Panc1 (cell line): ENCODE measurements around the gene KRT85. TPM values are rescaled to one million over a fixed set of nuclear protein-coding genes. Genes with fewer than 3 reads are reported as not detected.

Source experiments
- ATAC-seq: fragments of 200-7000 bp; cut with Tn5 transposase; 2 replicates; pipeline ENCODE4 v1.9.1; 2020; ENCODE audit warnings: mild to moderate bottlenecking, moderate library complexity
- BruUV-seq: library from RNA; stranded (reverse); fragments of 400-500 nt; replicated peaks from 2 replicates; lab custom pipeline; 2021; lab: Mats Ljungman, UMichigan
- CTCF ChIA-PET: fragments of 300-600 bp; sonication (Branson Sonifier 250); formaldehyde crosslinking; loops from one replicate; lab custom pipeline; 2022; ENCODE audit warnings: antibody characterized with exemption; lab: Charles Lee
- POLR2A ChIA-PET: fragments of 300-600 bp; sonication (Branson Sonifier 250); formaldehyde crosslinking; loops from one replicate; lab custom pipeline; 2022; ENCODE audit warnings: antibody characterized with exemption; lab: Charles Lee
- DNase-seq: peaks from one replicate; pipeline ENCODE4 v3.0.0-alpha.2; 2010; ENCODE audit warnings: low read depth, low spot score
- H3K27ac ChIP-seq: 2 replicates; pipeline ENCODE4 v1.5.1; 2011; ENCODE audit warnings: mild to moderate bottlenecking, low read length, inconsistent platforms
- H3K27me3 ChIP-seq: fragments of 200-500 bp; sonication (Bioruptor generic); 2 replicates; pipeline ENCODE4 v1.6.0; 2014; ENCODE audit warnings: low read length, inconsistent platforms; ENCODE audit not compliant: control insufficient read depth, insufficient read depth
- H3K36me3 ChIP-seq: fragments of 200-500 bp; sonication (Bioruptor generic); 2 replicates; pipeline ENCODE4 v1.5.1; 2014; ENCODE audit warnings: inconsistent platforms, mild to moderate bottlenecking, low read length, moderate library complexity; ENCODE audit not compliant: control insufficient read depth, insufficient read depth
- H3K4me1 ChIP-seq: 2 replicates; pipeline ENCODE4 v1.5.1; 2011; ENCODE audit warnings: inconsistent platforms, mild to moderate bottlenecking, low read length, moderate library complexity; ENCODE audit not compliant: control insufficient read depth, insufficient read depth
- H3K4me3 ChIP-seq, 2 experiments: 2 replicates each; pipeline ENCODE4 v1.5.1; 2011 to 2012; ENCODE audit warnings: low read depth in 2 of 2, low read length in 2 of 2, mild to moderate bottlenecking in 2 of 2, inconsistent platforms in 1 of 2, moderate library complexity in 1 of 2
- H3K9me3 ChIP-seq: fragments of 200-500 bp; sonication (Bioruptor generic); 2 replicates; pipeline ENCODE4 v1.5.1; 2014; ENCODE audit warnings: low read depth, mild to moderate bottlenecking, inconsistent platforms, low read length, moderate library complexity; ENCODE audit not compliant: control insufficient read depth, insufficient read depth
- CTCF ChIP-seq: fragments of 450-650 bp; IDR thresholded peaks from 2 replicates; pipeline ENCODE4 v1.5.1; 2017; ENCODE audit warnings: mild to moderate bottlenecking
- POLR2AphosphoS5 ChIP-seq: IDR thresholded peaks from 2 replicates; pipeline ENCODE4 v1.6.1; 2012; ENCODE audit warnings: mild to moderate bottlenecking, low read depth, low read length, moderate library complexity
- REST ChIP-seq, 2 experiments: IDR thresholded peaks; 2 replicates each; pipeline ENCODE4 v1.6.1; 2011 to 2012; ENCODE audit warnings: low read depth in 2 of 2, control low read depth in 1 of 2, low read length in 1 of 2, mild to moderate bottlenecking in 1 of 2, moderate library complexity in 1 of 2; ENCODE audit not compliant: insufficient read depth in 1 of 2
- SIN3A ChIP-seq: IDR thresholded peaks from 2 replicates; pipeline ENCODE4 v1.6.1; 2012; ENCODE audit warnings: low read depth, mild to moderate bottlenecking, low read length, moderate library complexity, borderline replicate concordance; ENCODE audit not compliant: insufficient read depth
- TCF7L2 ChIP-seq: IDR thresholded peaks from 2 replicates; pipeline ENCODE4 v1.6.1; 2011; ENCODE audit warnings: mild to moderate bottlenecking, low read depth, low read length, inconsistent platforms
- in situ Hi-C: cut with HindIII; loops from 2 replicates; pipeline ENCODE4 v1.10.0; 2016; ENCODE audit warnings: low sequenced_read_pairs, low pct_unique_long_range_greater_than_20kb
- intact Hi-C: fragments of 100-400 bp; cut with micrococcal nuclease; formaldehyde crosslinking; loops from one replicate; pipeline ENCODE4 v1.10.0; 2022; ENCODE audit not compliant: unreplicated experiment
- total RNA-seq: library from RNA; stranded (reverse); gene quantifications from one replicate; pipeline ENCODE4 v1.2.1, GENCODE V29; 2021; ENCODE audit not compliant: unreplicated experiment

KRT85 gene
- total RNA-seq, 1 experiment from 2014 or later, result not detected

GRCh38 chr12:52399756-52400155 is 32.5 kb upstream of the KRT85 start:
- TF ChIP-seq TCF7L2 (no peak), SIN3A (no peak), POLR2AphosphoS5 (no peak), CTCF (no peak), REST (IDR thresholded peaks at IDR 0.05; ENCODE audit: insufficient read depth in 1 of 2, low read depth in 2 of 2, low read length in 1 of 2) (no peak)
- Histone ChIP-seq H3K4me1 (no peaks in the 10 kb centered on the region), H3K4me3 (no peak overlapping the region), H3K27ac (no peak overlapping the region), H3K9me3 (no peaks in the 10 kb centered on the region), H3K36me3 (no peaks in the 10 kb centered on the region), H3K27me3 (0 out of 2 replicates have a peak, but pooled peaks cover 3% of the 10 kb centered on the region)
- no TSS peak for BruUV-seq
- ATAC-seq, result no peak
- CTCF ChIA-PET, result no interaction called here
- POLR2A ChIA-PET, result no interaction called here
- in situ Hi-C loops, result no loop called here
- intact Hi-C loops, result no loop called here
- DNase-seq, result no peak

- no peak for DNase-seq
- intact Hi-C loops (no loop called here), in situ Hi-C loops (no loop called here)
- Histone ChIP-seq H3K27ac (no peak overlapping the region), H3K36me3 (no peaks in the 10 kb centered on the region), H3K4me1 (no peaks in the 10 kb centered on the region), H3K9me3 (no peaks in the 10 kb centered on the region), H3K27me3 (0 out of 2 replicates have a peak, but pooled peaks cover 3% of the 10 kb centered on the region), H3K4me3 (no peak overlapping the region)
- BruUV-seq, result no TSS peak
- TF ChIP-seq CTCF (no peak), POLR2AphosphoS5 (no peak), SIN3A (no peak), TCF7L2 (no peak), REST (IDR thresholded peaks at IDR 0.05; ENCODE audit: insufficient read depth in 1 of 2, low read depth in 2 of 2, low read length in 1 of 2) (no peak)
- CTCF ChIA-PET, result no interaction called here
- POLR2A ChIA-PET, result interaction anchor here (0.6 kb wide), 1 partner anchor 247 kb away, joined by 8 read pairs; no protein-coding TSS in a partner anchor
- ATAC-seq, result no peak
These were observed 30.9 kb upstream of the KRT85 start for GRCh38 chr12:52398176-52398575.
